HepG2 (cell line): ENCODE measurements around the gene NEK9. TPM values are rescaled to one million over a fixed set of nuclear protein-coding genes. Genes with fewer than 3 reads are reported as not detected.

Experiments
- ATAC-seq: fragments of 200-7000 bp; cut with Tn5 transposase; 3 replicates; pipeline ENCODE4 v1.9.1; 2020; ENCODE audit warnings: mild to moderate bottlenecking, moderate library complexity
- BruUV-seq: library from RNA; stranded (reverse); fragments of 400-500 nt; replicated peaks from 2 replicates; lab custom pipeline; 2021; lab: Mats Ljungman, UMichigan
- CTCF ChIA-PET: fragments of 300-600 bp; formaldehyde crosslinking; extraction: SDS; loops from one replicate; lab custom pipeline; 2021; ENCODE audit warnings: low total read pairs, inconsistent platforms, low intra/inter-chr PET ratio; lab: Yijun Ruan, JAX
- POLR2A ChIA-PET: fragments of 350-600 bp; sonication (Branson Sonifier 250); formaldehyde crosslinking; loops from one replicate; lab custom pipeline; 2020; ENCODE audit warnings: antibody characterized with exemption, inconsistent platforms; lab: Yijun Ruan, JAX
- DNase-seq: peaks from one replicate; pipeline ENCODE4 v3.0.0-alpha.2; 2015; ENCODE audit warnings: low spot score
- FAIRE-seq: peaks from 3 replicates; lab custom pipeline; 2011; peaks lifted over from hg19 to GRCh38; lab: Jason Lieb, UNC
- H2AFZ ChIP-seq: one replicate; pipeline ENCODE4 v1.6.1; 2011; ENCODE audit warnings: low read length, inconsistent platforms
- H3K27ac ChIP-seq: fragments of 300-600 bp; 3 replicates; pipeline ENCODE4 v1.8.0; 2011; ENCODE audit warnings: mixed run types, mild to moderate bottlenecking, mixed read lengths, low read length, inconsistent platforms; ENCODE audit not compliant: insufficient read depth; ENCODE audit errors: extremely low read length
- H3K27me3 ChIP-seq, 2 experiments: fragments of 200-600 bp in 1 of 2; 2 replicates in 1 of 2; 3 replicates in 1 of 2; pipeline versions ENCODE4 v1.6.0 to v1.8.0; 2011; ENCODE audit warnings: low read length in 2 of 2, mild to moderate bottlenecking in 2 of 2, moderate library complexity in 2 of 2, inconsistent platforms in 1 of 2; ENCODE audit not compliant: insufficient read depth in 2 of 2, control insufficient read depth in 1 of 2
- H3K36me3 ChIP-seq, 2 experiments: fragments of 200-600 bp in 1 of 2; replicated peaks in 1 of 2; 2 replicates in 1 of 2; 3 replicates in 1 of 2; pipeline versions ENCODE4 v1.5.1 to v1.8.0; 2011; ENCODE audit warnings: low read length in 2 of 2, inconsistent platforms in 1 of 2; ENCODE audit not compliant: insufficient read depth in 2 of 2, control insufficient read depth in 1 of 2
- H3K4me1 ChIP-seq: 2 replicates; pipeline ENCODE4 v1.5.1; 2012; ENCODE audit warnings: low read length, inconsistent platforms; ENCODE audit not compliant: insufficient read depth
- H3K4me2 ChIP-seq: 2 replicates; pipeline ENCODE4 v1.6.0; 2011; ENCODE audit warnings: low read depth, low read length, inconsistent platforms
- H3K4me3 ChIP-seq, 3 experiments: fragments of 200-600 bp in 1 of 3; sonication (generic), shearing (Covaris generic) in 1 of 3; replicated peaks in 1 of 3; 2 replicates each; pipeline ENCODE4 v1.5.1; 2011 to 2016; ENCODE audit warnings: low read length in 3 of 3, inconsistent platforms in 2 of 3, low read depth in 2 of 3, mild to moderate bottlenecking in 2 of 3, control low read depth in 1 of 3, mixed read lengths in 1 of 3; ENCODE audit not compliant: insufficient read depth in 1 of 3
- H3K79me2 ChIP-seq: one replicate; pipeline ENCODE4 v1.6.1; 2011; ENCODE audit warnings: low read length, inconsistent platforms; ENCODE audit not compliant: insufficient read depth
- H3K9ac ChIP-seq: 2 replicates; pipeline ENCODE4 v1.6.0; 2011; ENCODE audit warnings: mild to moderate bottlenecking, low read depth, low read length, inconsistent platforms; ENCODE audit not compliant: insufficient read depth
- H3K9me3 ChIP-seq: 2 replicates; pipeline ENCODE4 v1.5.1; 2012; ENCODE audit warnings: mild to moderate bottlenecking, low read length
- H4K20me1 ChIP-seq: 2 replicates; pipeline ENCODE4 v1.6.0; 2011; ENCODE audit warnings: inconsistent platforms, mild to moderate bottlenecking, low read length, moderate library complexity; ENCODE audit not compliant: insufficient read depth
- ARID2 ChIP-seq: sonication (generic); formaldehyde crosslinking; IDR thresholded peaks from 2 replicates; pipeline ENCODE4 v1.8.1; 2022; ENCODE audit warnings: mild to moderate bottlenecking, missing genetic modification reagents, borderline replicate concordance
- GABPA ChIP-seq, 2 experiments: IDR thresholded peaks; 2 replicates each; pipeline ENCODE4 v1.6.1; 2011 to 2016; ENCODE audit warnings: low read depth in 2 of 2, low read length in 1 of 2, missing biosample characterization in 1 of 2, missing genetic modification characterization in 1 of 2
- HNRNPL ChIP-seq: fragments of 200-400 bp; formaldehyde crosslinking; IDR thresholded peaks from 2 replicates; pipeline ENCODE4 v1.6.1; 2017; ENCODE audit warnings: mild to moderate bottlenecking, low read depth, low read length
- PAX8 ChIP-seq: sonication (generic); formaldehyde crosslinking; IDR thresholded peaks from 2 replicates; pipeline ENCODE4 v1.8.0; 2022; ENCODE audit warnings: mild to moderate bottlenecking, missing genetic modification reagents, borderline replicate concordance
- SIX1 ChIP-seq: sonication (generic); formaldehyde crosslinking; IDR thresholded peaks from 2 replicates; pipeline ENCODE4 v1.4.0; 2020; ENCODE audit warnings: missing genetic modification reagents, borderline replicate concordance
- SP5 ChIP-seq: IDR thresholded peaks from 2 replicates; pipeline ENCODE4 v1.6.1; 2016; ENCODE audit warnings: low read depth, borderline replicate concordance
- SYNCRIP ChIP-seq: fragments of 200-400 bp; formaldehyde crosslinking; IDR thresholded peaks from 2 replicates; pipeline ENCODE4 v1.6.1; 2018; ENCODE audit warnings: mild to moderate bottlenecking, low read depth, low read length; ENCODE audit not compliant: insufficient read depth
- TBX3 ChIP-seq: fragments of 450-650 bp; IDR thresholded peaks from 2 replicates; pipeline ENCODE4 v1.6.1; 2017; ENCODE audit warnings: antibody characterized with exemption, mild to moderate bottlenecking, inconsistent platforms, borderline replicate concordance
- TRIM24 ChIP-seq: sonication (generic); formaldehyde crosslinking; IDR thresholded peaks from 2 replicates; pipeline ENCODE4 v1.8.0; 2022; ENCODE audit warnings: mild to moderate bottlenecking, missing genetic modification reagents
- ZKSCAN8 ChIP-seq: IDR thresholded peaks from 2 replicates; pipeline ENCODE4 v1.6.1; 2016; ENCODE audit warnings: borderline replicate concordance, missing genetic modification reagents, missing compliant biosample characterization
- ZNF549 ChIP-seq: sonication (generic); formaldehyde crosslinking; IDR thresholded peaks from 2 replicates; pipeline ENCODE4 v1.5.0; 2020; ENCODE audit warnings: missing genetic modification reagents
- ZNF691 ChIP-seq: sonication (generic); formaldehyde crosslinking; IDR thresholded peaks from 2 replicates; pipeline ENCODE4 v1.4.0; 2020; ENCODE audit warnings: missing genetic modification reagents, low read depth, mild to moderate bottlenecking, borderline replicate concordance
- ZNF776 ChIP-seq: sonication (generic); formaldehyde crosslinking; IDR thresholded peaks from 2 replicates; pipeline ENCODE4 v1.4.0; 2020; ENCODE audit warnings: mild to moderate bottlenecking, missing genetic modification reagents
- WGBS: methylation state at CpG from one replicate; pipeline ENCODE4 v1.1.6; 2017; ENCODE audit warnings: low lambda C conversion rate; 5-methylcytosine and 5-hydroxymethylcytosine counted together
- in situ Hi-C: cut with HindIII; loops from 2 replicates; pipeline ENCODE4 v1.10.0; 2017; ENCODE audit warnings: low pct_unique_long_range_greater_than_20kb; ENCODE audit not compliant: extremely low pct_ligation_motif_present
- intact Hi-C: fragments of 100-400 bp; cut with micrococcal nuclease; formaldehyde crosslinking; loops from one replicate; pipeline ENCODE4 v1.10.0; 2022; ENCODE audit not compliant: unreplicated experiment
- polyA plus RNA-seq, 8 experiments: library from polyadenylated mRNA; depleted of rRNA in 3 of 8; stranded (reverse) in 7 of 8; unstranded in 1 of 8; fragments of >200 nt; fragmentation: Illumina TruSeq in 4 of 8; extraction: Trizol in 4 of 8; gene quantifications; 2 replicates each; pipeline versions ENCODE4 v1.2.1 to v1.2.3, GENCODE V29; 2011 to 2016; ENCODE audit warnings: low read depth in 4 of 8, missing spikeins in 1 of 8, mixed read lengths in 1 of 8; ENCODE audit not compliant: insufficient read depth in 1 of 8
- total RNA-seq, 5 experiments: library from RNA; depleted of rRNA; stranded (reverse); fragments of >200 nt; fragmentation: Illumina TruSeq; extraction: Trizol; gene quantifications; 2 replicates each; pipeline ENCODE4 v1.2.3, GENCODE V29; 2016; ENCODE audit warnings: low read depth in 1 of 5
- TF ChIP-seq, protein P1 (sequence below): sonication (generic); formaldehyde crosslinking; IDR thresholded peaks from 2 replicates; pipeline ENCODE4 v1.5.1; 2020; ENCODE audit warnings: missing genetic modification reagents, mild to moderate bottlenecking, borderline replicate concordance
- TF ChIP-seq, protein P2 (sequence below): sonication (generic); formaldehyde crosslinking; IDR thresholded peaks from 2 replicates; pipeline ENCODE4 v1.8.0; 2022; ENCODE audit warnings: mild to moderate bottlenecking, missing genetic modification reagents, moderate library complexity

NEK9 gene
- total and polyA plus RNA-seq, 2 of the 13 experiments (the other 11 are each of a cell fraction or from before 2014, with no cell fraction given) = 16.5 to 27.3 TPM

GRCh38 chr14:75134644-75135043, 7.8 kb upstream of the NEK9 start:
- no peak overlapping the region for H3K4me2 ChIP-seq
- H3K27me3 ChIP-seq = no peaks in the 10 kb centered on the region
- no peaks in the 10 kb centered on the region for H4K20me1 ChIP-seq
- in situ Hi-C loops (loop anchor here (5.0 kb wide), 1 partner anchor 163 kb away; no protein-coding TSS in a partner anchor), intact Hi-C loops (loop anchor here (5.0 kb wide), 1 partner anchor 43 kb away; the partner anchor contains the start of gene TMED10)
- H3K4me3 ChIP-seq = no peak overlapping the region
- H3K27ac ChIP-seq = no peak overlapping the region
- no peaks in the 10 kb centered on the region for H3K4me1 ChIP-seq
- H2AFZ ChIP-seq = no peak overlapping the region
- ATAC-seq (no peak), DNase-seq (no peak), FAIRE-seq (no peak)
- CTCF ChIA-PET = interaction anchor here (4.2 kb wide), 1 partner anchor 168 kb away, joined by 40 read pairs; no protein-coding TSS in a partner anchor
- 97% methylated on average over 6 of the region's 6 CpGs for WGBS
- no TSS peak for BruUV-seq
- H3K9me3 ChIP-seq = no peaks in the 10 kb centered on the region
- POLR2A ChIA-PET = no interaction called here
- H3K9ac ChIP-seq = no peak overlapping the region
- TF ChIP-seq ZNF549 (CRISPR knock-in tag) = no peak
- TF ChIP-seq SP5 (CRISPR knock-in tag) = no peak
- H3K36me3 ChIP-seq = peaks cover 13 to 17% of the 10 kb centered on the region in 2 experiments
- peaks cover 10% of the 10 kb centered on the region for H3K79me2 ChIP-seq

DNA sequence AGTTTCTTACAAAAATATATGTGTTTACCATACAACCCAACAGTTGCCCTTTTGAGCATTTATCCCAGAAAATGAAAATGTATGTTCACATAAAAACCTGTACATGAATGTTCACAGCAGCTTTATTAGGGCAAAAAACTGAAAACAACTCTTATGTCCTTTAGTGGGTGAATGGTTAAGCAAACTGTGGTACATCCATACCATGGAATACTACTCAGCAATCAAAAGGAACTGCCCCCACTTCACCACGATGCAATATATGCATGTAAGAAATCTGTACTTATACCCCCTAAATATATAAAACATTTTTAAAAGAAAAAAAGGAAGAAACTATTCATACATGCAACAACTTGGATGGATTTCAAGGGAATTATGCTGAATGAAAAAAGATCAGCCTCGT, 6.7 kb upstream of the NEK9 start:
- peaks cover 4% of the 10 kb centered on the region for H3K4me1 ChIP-seq
- FAIRE-seq (no peak), DNase-seq (no peak), ATAC-seq (no peak)
- H3K9me3 ChIP-seq = no peaks in the 10 kb centered on the region
- 48% methylated on average over 2 of the region's 2 CpGs for WGBS
- H3K79me2 ChIP-seq = peaks cover 6% of the 10 kb centered on the region
- H3K36me3 ChIP-seq = peaks cover 13 to 17% of the 10 kb centered on the region in 2 experiments
- no peak overlapping the region for H3K4me2 ChIP-seq
- ChIA-PET POLR2A (no interaction called here), CTCF (interaction anchor here (2.2 to 4.2 kb wide), 2 partner anchors 161 to 169 kb away, joined by 24 to 40 read pairs; no protein-coding TSS in a partner anchor)
- no peak overlapping the region for H3K4me3 ChIP-seq
- H2AFZ ChIP-seq = no peak overlapping the region
- H3K9ac ChIP-seq = no peak overlapping the region
- no peak overlapping the region for H3K27ac ChIP-seq
- in situ Hi-C loops = loop anchor here (5.0 kb wide), 1 partner anchor 164 kb away; no protein-coding TSS in a partner anchor
- H3K27me3 ChIP-seq = no peaks in the 10 kb centered on the region
- H4K20me1 ChIP-seq = no peaks in the 10 kb centered on the region
- BruUV-seq = no TSS peak
- intact Hi-C loops = loop anchor here (5.0 kb wide), 1 partner anchor 44 kb away; the partner anchor contains the start of gene TMED10
- no peak for TF ChIP-seq ZNF776 (CRISPR knock-in tag)
- TF ChIP-seq SYNCRIP = no peak
- TF ChIP-seq, protein P1, sequence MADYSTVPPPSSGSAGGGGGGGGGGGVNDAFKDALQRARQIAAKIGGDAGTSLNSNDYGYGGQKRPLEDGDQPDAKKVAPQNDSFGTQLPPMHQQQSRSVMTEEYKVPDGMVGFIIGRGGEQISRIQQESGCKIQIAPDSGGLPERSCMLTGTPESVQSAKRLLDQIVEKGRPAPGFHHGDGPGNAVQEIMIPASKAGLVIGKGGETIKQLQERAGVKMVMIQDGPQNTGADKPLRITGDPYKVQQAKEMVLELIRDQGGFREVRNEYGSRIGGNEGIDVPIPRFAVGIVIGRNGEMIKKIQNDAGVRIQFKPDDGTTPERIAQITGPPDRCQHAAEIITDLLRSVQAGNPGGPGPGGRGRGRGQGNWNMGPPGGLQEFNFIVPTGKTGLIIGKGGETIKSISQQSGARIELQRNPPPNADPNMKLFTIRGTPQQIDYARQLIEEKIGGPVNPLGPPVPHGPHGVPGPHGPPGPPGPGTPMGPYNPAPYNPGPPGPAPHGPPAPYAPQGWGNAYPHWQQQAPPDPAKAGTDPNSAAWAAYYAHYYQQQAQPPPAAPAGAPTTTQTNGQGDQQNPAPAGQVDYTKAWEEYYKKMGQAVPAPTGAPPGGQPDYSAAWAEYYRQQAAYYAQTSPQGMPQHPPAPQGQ (CRISPR knock-in tag) = no peak
- no peak for TF ChIP-seq ARID2
- TF ChIP-seq TRIM24 = no peak
- no peak for TF ChIP-seq ZNF691
- no peak for TF ChIP-seq ZKSCAN8 (CRISPR knock-in tag)
- TF ChIP-seq GABPA (IDR thresholded peaks at IDR 0.05; ENCODE audit: low read depth, low read length) = no peak
- TF ChIP-seq GABPA (CRISPR knock-in tag; IDR thresholded peaks at IDR 0.05; ENCODE audit: low read depth) = no peak
- no peak for TF ChIP-seq HNRNPL
- TF ChIP-seq, protein P2, sequence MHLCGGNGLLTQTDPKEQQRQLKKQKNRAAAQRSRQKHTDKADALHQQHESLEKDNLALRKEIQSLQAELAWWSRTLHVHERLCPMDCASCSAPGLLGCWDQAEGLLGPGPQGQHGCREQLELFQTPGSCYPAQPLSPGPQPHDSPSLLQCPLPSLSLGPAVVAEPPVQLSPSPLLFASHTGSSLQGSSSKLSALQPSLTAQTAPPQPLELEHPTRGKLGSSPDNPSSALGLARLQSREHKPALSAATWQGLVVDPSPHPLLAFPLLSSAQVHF (CRISPR knock-in tag) = no peak
- TF ChIP-seq SIX1 (CRISPR knock-in tag) = no peak
- no peak for TF ChIP-seq TBX3
- TF ChIP-seq PAX8 (CRISPR knock-in tag) = no peak
